D341Med (cell line): ENCODE data around the gene TYSND1.
"Not testable (repeated sequence)": the region's sequence is repeated elsewhere in the genome, so short reads cannot be mapped to it uniquely, and the experiment has no call there.

ENCODE experiments used
- DNase-seq: peaks from one replicate; pipeline ENCODE4 v3.0.0; 2012; ENCODE audit warnings: low spot score

Gene TYSND1

DNA sequence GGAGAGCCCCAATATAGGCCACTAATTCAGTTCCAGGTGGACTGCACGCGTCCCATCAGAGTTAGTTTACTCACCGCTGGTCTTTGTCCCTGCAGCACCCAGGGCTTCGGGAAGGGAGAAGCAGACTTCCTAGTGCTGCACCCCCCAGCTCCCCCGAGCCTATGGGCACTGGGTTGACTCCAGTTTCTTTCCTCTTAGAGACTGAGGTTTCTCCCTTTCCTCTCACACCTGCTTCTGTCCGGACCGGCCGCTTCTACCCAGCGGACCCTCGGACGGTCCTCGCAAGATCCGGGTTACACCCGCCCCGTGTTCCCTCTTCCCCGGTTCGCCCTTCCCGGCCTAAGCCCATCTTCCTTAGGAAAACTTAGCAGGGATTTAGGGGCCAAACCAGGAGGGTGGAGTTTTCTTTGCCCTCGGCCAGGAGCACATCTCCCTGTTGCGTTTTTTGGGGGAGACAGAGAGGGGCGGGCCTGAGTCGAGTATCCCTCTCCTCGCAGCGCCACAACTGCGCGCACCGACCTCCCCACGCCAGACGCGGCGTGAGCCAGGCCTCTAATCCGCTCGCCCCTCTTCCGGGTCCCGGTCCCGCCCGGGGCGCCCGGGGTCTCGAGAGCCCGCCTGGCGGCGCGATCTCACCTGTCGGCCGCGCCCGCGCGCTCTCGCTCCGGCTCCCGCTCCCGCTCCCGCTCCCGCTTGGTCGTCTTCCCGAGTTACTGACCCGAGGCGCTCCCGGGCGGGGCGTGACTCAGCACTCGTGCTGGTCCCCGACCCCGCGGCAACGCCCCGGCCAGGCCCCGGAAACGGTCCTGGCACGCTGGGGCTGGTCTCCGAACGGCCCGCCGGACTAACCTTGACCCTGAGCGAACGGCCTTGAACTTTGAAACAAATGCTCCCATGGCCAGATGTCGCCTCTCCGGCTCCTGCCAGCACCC is 14.1 kb downstream of the TYSND1 start, which contains the start of gene AIFM2:
TSS of gene AIFM2 (minus strand) at position 728 of the 932 bp plus-strand sequence. CDS start 8,741 bp downstream, outside the sequence.
- no peak for DNase-seq

DNA sequence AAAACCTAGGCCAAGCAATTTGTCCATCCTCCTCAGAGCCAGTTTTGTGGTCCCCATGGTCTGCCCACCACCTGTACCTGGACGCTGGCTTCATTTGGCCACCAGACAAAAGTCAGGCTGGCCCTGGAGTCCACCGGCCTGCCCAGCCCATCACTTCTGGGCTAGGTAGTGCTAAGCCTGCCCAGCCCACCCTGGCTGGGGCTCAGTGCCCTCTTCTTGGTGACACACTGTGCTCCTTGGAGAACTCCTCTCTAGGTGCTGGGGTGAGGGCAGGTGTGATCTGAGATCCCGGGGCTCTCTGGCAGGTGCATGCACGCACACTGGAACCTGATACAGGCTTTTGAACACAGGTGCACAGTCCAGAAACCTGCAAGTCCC is 15.0 kb downstream of the TYSND1 start:
- no peak for DNase-seq

- DNase-seq: no peak
These were observed 15.5 kb downstream of the TYSND1 start for GRCh38 chr10:70130878-70131559.

- no peak for DNase-seq
These were observed 19.7 kb downstream of the TYSND1 start for GRCh38 chr10:70126700-70127395.

GRCh38 chr10:70125918-70126552 is 20.5 kb downstream of the TYSND1 start:
- DNase-seq: no peak

DNA sequence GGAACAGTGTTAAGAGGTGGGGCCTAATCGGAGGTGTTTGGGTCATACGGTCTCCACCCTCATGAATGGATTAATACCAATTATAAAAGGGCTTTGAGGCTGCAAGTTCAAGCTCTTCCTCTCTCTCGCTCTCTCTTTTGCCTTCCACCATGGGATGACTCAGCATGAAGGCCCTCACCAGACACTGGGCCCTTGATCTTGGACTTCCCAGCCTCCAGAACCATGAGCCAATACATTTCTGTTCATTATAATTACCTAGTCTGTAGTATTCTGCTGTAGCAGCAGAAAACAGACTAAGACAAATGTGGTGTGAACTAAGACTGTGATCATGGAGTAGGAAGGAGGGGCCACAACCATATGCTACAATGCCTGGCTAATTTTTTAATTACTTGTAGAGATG is 21.6 kb downstream of the TYSND1 start:
- no peak for DNase-seq

GRCh38 chr10:70124415-70124814 is 22.1 kb downstream of the TYSND1 start:
- DNase-seq: no peak

- no peak for DNase-seq
These were observed 22.7 kb downstream of the TYSND1 start for GRCh38 chr10:70123817-70124216.

DNA sequence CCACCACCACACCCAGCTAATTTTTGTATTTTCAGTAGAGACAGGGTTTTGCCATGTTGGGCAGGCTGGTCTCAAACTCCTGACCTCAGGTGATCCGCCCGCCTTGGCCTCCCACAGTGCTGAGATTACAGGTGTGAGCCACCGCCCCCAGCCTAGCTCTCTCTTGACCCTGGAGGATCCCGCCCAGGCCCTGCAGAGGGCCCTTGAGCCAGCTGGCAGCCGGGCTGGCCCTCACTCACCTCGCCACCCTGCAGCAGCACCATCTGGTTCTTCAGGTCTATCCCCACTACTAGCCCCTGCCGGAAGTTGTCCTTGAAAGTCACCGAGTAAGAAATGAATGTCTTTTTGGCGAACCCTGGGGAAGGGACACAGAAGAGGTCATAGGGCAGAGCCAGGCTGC is 23.3 kb downstream of the TYSND1 start:
- DNase-seq: not testable (repeated sequence)

DNA sequence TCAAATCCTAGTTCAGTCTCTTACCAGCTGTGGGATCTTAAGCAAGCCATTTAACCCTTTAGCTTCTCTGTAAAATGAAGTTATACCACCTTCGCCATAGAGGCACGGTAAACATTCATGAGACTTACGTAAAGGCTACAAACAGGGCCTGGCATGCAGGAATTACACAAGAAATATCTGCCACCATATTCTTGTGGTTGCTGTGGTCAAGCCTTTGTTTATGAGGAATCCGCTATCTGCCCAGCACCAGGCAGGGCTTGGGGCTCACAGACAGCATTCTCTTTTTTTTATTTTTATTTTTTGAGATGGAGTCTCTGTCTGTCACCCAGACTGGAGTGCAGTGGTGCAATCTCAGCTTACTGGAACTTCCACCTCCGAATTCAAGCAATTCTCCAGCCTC is 23.8 kb downstream of the TYSND1 start:
- no peak for DNase-seq

- DNase-seq: no peak
These were observed 25.1 kb downstream of the TYSND1 start for GRCh38 chr10:70121281-70121949.

- DNase-seq: no peak
These were observed 26.1 kb downstream of the TYSND1 start for GRCh38 chr10:70120417-70120816.

- DNase-seq: no peak
These were observed 26.9 kb downstream of the TYSND1 start for GRCh38 chr10:70119623-70120022.

GRCh38 chr10:70119197-70119596 is 27.3 kb downstream of the TYSND1 start:
- DNase-seq: no peak

GRCh38 chr10:70118196-70118595 is 28.3 kb downstream of the TYSND1 start:
- DNase-seq: no peak

GRCh38 chr10:70117646-70118045 is 28.9 kb downstream of the TYSND1 start:
- DNase-seq: no peak

DNA sequence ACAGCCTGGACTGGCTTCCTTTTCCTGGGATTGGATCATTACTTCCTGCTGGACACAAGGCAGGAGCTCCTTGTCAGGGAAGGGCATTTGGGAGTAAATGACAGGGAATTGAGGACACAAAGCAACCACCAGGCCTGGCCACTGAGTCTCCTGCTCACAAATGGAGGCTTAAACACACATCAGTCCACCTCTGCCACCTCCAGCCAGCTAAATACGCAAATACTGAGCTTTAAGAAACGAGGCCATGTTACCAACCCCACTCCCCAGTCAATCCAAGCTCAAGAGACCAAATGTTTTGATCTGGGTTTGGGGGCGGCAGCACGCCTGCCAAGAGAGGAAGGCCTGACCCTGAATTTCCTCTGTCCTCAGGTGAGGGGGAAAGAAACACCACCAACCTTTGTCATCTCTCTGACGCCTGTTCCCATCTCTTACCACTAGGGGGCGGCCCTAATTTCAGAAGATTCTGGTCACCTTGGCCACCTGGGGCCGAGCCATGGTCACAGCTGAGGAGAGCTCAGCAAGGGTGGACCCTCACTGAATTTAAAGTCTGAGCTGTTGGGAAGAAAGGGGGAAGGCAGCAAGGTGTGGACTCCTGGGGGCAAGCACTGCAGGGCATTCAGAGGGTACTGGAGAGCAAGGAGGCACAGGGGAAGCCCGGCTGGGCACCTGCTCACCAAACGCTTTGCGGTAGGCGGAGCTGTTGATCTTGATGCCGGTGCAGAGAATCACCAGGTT is 30.4 kb downstream of the TYSND1 start:
- DNase-seq: peak; percentile 59

- DNase-seq: no peak
These were observed 31.6 kb downstream of the TYSND1 start for GRCh38 chr10:70114902-70115301.

GRCh38 chr10:70112071-70112470 is 34.4 kb downstream of the TYSND1 start:
- DNase-seq: no peak

DNA sequence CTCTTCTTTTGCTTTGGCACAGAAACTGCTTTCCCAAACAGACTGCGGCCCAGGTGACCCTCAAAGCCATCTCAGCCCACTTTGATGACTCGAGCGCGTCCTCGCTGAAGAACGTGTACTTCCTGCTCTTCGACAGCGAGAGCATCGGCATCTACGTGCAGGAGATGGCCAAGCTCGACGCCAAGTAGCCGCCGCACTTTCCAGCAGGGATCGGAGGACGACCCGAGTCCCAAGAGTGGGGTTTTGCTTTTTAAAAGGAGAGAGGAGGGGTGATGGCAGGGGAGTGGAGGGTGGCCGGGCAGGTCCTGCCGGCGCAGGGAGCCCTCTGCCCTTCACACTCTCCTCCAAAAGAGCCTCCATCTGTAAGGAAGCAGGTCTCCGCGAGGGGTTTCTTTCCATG is 35.0 kb downstream of the TYSND1 start:
- no peak for DNase-seq
